HCEC 1CT (cell line): Measurements from ENCODE around the gene FAM76A.
A peak's percentile ranks its signal among the peaks of the same experiment; 100 is the strongest.
"Not testable (repeated sequence)": the region's sequence is repeated elsewhere in the genome, so short reads cannot be mapped to it uniquely, and the experiment has no call there.

ENCODE experiments used
- DNase-seq: peaks from one replicate; pipeline ENCODE4 v3.0.0-alpha.2; 2017

Gene FAM76A

GRCh38 chr1:27726173-27727044 is 648 bp downstream of the FAM76A start:
- peak; percentile 29 for DNase-seq

- DNase-seq = peak; percentile 47
Observed at GRCh38 chr1:27727126-27727525, 1.4 kb downstream of the FAM76A start.

DNA sequence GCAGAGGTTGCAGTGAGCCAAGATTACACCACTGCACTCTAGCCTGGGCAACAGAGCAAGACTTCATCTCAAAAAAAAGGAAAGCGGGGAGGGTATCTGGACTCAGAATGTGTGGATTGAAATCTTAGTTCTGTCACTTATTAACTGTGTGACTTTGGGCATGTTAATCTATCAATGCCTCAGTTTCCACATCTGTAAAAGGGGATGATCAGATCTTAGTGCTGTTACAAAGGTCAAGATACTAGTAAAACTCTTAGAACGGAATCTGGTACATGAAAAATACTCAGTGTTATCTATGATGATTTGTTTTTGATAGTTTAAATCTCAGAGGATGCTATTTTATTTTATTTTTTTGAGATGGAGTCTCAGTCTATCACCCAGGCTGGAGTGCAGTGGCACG is 10.5 kb downstream of the FAM76A start:
- no peak for DNase-seq

- DNase-seq = no peak
Observed at GRCh38 chr1:27741121-27741520, 15.4 kb downstream of the FAM76A start.

GRCh38 chr1:27744556-27744955 is 18.8 kb downstream of the FAM76A start:
- DNase-seq = no peak

- no peak for DNase-seq
Observed at GRCh38 chr1:27745466-27745865, 19.7 kb downstream of the FAM76A start.

- no peak for DNase-seq
Observed at GRCh38 chr1:27752360-27752759, 26.6 kb downstream of the FAM76A start.

DNA sequence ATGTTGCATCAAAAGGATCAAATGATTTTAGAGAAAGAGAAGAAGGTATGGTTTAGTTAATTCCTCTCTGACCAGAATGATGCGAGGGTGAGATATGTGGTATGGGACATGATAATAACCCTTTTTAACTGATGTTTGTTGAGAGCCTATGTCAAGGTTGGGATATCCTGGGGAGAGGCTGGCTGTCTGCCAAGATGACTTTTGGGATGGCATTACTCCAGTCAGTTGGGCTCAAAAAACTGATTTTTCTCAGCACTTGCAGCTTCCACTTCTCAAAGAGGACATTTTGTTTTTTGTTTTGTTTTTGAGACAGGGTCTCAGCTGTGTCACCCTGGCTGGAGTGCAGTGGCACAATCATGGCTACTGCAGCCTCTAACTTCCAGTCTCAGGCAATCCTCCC is 29.5 kb downstream of the FAM76A start:
- DNase-seq = no peak

- DNase-seq = no peak
Observed at GRCh38 chr1:27755865-27756264, 30.1 kb downstream of the FAM76A start.

DNA sequence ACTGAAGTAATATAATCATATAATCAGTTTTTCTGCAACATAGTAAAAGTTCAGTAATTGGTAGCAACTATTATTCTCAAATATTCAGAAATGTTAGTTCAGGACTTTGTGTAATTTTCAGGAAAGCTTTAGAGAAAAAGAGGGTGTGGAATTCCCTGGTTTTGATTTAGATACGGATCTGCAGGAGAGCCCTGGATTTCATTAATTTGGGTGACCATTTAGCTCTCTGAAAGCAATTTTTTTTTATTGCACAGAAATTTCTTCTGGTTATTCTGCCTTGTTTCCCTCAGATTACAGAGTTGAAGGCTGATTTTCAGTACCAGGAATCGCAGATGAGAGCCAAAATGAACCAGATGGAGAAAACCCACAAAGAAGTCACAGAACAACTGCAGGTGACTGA is 33.5 kb downstream of the FAM76A start:
- DNase-seq = no peak

- no peak for DNase-seq
Observed at GRCh38 chr1:27760426-27760825, 34.7 kb downstream of the FAM76A start.

DNA sequence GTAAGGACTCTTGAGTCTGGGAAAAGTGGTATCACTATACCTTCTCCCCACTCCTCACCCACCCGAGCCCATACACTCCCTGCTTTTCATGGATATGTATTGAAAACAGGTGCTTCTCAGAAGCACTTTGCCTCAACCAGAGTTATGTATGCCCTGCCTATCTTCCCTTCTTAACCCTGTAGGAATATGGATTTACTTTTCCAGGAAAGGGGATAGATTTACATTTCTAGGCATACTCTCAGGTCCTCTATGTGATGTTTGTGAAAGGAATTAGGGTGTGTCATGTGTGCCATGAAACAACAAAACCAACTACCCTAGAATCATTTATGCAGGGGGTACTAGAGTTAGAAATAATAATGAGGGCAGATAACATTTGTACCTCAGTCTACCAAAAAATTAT is 36.3 kb downstream of the FAM76A start:
- no peak for DNase-seq

GRCh38 chr1:27763358-27763757 is 37.6 kb downstream of the FAM76A start:
- no peak for DNase-seq

- no peak for DNase-seq
Observed at GRCh38 chr1:27770293-27770830, 44.6 kb downstream of the FAM76A start.

GRCh38 chr1:27772036-27772931 is 46.5 kb downstream of the FAM76A start:
- DNase-seq = no peak

DNA sequence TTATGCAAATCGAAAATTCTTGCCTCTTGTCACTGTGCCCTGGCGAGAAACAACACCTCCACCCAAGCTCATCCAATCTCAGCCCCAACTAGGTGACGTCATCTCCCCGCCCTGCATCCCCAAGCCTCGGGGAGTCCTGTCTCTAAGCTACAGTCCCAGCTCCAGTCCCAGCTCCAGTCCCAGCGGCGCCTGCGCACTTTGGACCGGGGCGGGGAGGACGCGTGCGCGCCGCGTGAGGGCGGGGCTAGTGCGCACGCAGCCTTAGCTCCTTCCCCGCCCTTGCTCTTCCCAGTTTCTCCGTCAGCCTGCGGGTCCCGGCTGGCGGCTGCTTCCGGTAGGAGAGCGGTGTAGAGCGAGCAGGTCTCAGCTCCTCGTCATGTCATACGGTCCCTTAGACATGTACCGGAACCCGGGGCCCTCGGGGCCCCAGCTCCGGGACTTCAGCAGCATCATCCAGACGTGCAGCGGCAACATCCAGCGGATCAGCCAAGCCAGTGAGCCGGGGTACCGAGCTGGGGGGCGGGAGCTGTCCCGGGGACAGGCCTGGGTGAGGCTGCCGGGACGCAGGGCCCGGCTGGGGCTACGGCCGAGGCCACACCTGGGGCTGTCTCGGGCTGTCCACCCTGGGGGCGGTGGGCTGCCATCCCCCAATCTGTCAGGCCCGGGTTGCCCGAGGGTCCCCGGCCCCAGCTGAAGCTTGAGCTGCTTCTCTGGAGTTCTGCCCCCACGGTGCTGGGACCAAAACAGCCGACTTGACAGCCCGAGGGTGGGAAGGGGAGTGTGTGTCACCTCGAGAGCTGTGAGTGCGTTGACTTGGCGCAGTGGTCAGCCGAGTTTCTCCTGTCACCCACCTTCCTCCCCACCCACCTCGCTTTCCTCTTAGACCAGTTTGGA is 47.4 kb downstream of the FAM76A start, which contains the start of gene STX12:
Gene STX12, plus strand, starts transcription at position 288 of the 894 bp plus-strand sequence. Its CDS starts 89 bp downstream, at position 377.
- peak; percentile 99 for DNase-seq

GRCh38 chr1:27773826-27774445 is 48.2 kb downstream of the FAM76A start:
- peak; percentile 18 for DNase-seq

- DNase-seq = no peak
Observed at GRCh38 chr1:27774654-27775053, 48.9 kb downstream of the FAM76A start.

- DNase-seq = peak; percentile 11
Observed at GRCh38 chr1:27775336-27775735, 49.6 kb downstream of the FAM76A start.

DNA sequence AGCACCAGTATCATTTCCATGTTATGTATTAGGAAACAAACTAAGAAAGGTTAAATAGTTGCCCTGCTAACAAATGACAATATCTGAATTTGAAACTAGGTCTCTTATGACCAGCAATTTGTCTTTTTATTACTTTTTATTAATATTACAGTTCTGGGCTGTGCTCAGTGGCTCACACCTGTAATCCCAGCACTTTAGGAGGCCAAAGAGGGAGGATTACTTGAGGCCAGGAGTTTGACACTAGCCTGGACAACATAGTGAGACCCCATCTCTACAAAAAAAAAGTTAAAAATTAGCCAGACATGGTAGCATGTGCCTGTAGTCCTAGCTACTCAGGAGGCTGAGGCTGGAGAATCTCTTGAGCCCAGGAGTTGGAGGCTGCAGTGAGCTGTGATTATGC is 50.5 kb downstream of the FAM76A start:
- DNase-seq = not testable (repeated sequence)

GRCh38 chr1:27778056-27778455 is 52.3 kb downstream of the FAM76A start:
- DNase-seq = no peak

DNA sequence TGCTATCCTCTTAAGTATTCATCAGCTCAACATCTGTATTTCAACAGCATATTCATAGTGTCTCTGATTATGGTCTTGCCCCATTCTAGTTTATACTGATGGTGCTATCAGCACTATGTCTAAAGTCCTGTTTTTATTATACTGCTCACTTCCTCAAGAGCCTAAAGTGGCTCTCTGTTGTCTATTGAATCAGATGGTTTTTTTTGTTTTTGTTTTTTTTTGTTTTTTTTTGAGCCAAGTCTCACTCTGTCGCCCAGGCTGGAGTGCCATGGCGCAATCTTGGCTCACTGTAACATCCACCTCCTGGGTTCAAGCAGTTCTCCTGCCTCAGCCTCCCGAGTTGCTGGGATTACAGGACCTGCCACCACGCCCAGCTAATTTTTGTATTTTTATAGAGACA is 53.4 kb downstream of the FAM76A start:
- no peak for DNase-seq
